Activated CD8-positive, alpha-beta memory T cell treated with anti-CD3 and anti-CD28 coated beads, Interleukin-2, amount 50 U/mL, for 1 hour (primary cell): ENCODE results near the gene HYAL2.

Experiments used
- DNase-seq: peaks from one replicate; pipeline ENCODE4 v3.0.0-alpha.2; 2020; ENCODE audit errors: extremely low read depth

HYAL2 gene

GRCh38 chr3:50271314-50271936 lies 51.1 kb downstream of the HYAL2 start:
- no peak for DNase-seq

GRCh38 chr3:50270422-50271224 lies 51.9 kb downstream of the HYAL2 start:
- no peak for DNase-seq

- DNase-seq, result no peak
These were observed 52.5 kb downstream of the HYAL2 start for GRCh38 chr3:50269977-50270413.

GRCh38 chr3:50269460-50269859 lies 53.1 kb downstream of the HYAL2 start:
- no peak for DNase-seq

GRCh38 chr3:50268703-50269451 lies 53.7 kb downstream of the HYAL2 start, which contains the start of gene SEMA3B:
TSS of gene SEMA3B (plus strand) at chr3:50269147. CDS start at chr3:50269241, 94 bp downstream.
- DNase-seq, result no peak

GRCh38 chr3:50268276-50268675 lies 54.3 kb downstream of the HYAL2 start:
- no peak for DNase-seq
